Measurements from ENCODE around the gene GPRC5B.
A peak's percentile ranks its signal among the peaks of the same experiment; 100 is the strongest.

GPRC5B gene

GRCh38 chr16:19812986-19813385 lies 71.7 kb downstream of the GPRC5B start:
- no peak for DNase-seq (ENCODE audit: low spot score)

GRCh38 chr16:19810817-19811731 lies 73.6 kb downstream of the GPRC5B start:
- peak; percentile 6 for DNase-seq (ENCODE audit: low spot score)

DNA sequence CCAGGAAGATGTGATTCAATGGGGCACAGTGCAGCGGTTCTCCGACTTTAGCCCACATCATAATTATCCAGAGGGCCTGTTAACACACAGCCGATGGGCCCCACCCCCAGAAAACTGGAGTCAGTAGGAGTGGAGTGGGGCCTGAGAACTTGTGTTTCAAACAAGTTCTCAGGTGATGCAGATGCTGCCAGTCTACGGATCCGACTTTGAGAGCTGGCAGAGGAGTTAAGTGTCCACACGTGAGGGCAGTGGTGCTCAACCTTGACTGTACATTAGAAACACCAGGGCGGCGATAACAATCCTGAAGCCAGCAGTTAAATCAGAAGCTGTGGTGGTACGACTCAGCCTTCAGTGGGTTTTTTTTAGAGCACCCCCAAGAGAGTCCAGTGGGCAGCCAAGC lies 75.0 kb downstream of the GPRC5B start:
- DNase-seq (ENCODE audit: low spot score), result no peak

- no peak for DNase-seq (ENCODE audit: low spot score)
These were observed 75.5 kb downstream of the GPRC5B start for GRCh38 chr16:19809121-19809635.

DNA sequence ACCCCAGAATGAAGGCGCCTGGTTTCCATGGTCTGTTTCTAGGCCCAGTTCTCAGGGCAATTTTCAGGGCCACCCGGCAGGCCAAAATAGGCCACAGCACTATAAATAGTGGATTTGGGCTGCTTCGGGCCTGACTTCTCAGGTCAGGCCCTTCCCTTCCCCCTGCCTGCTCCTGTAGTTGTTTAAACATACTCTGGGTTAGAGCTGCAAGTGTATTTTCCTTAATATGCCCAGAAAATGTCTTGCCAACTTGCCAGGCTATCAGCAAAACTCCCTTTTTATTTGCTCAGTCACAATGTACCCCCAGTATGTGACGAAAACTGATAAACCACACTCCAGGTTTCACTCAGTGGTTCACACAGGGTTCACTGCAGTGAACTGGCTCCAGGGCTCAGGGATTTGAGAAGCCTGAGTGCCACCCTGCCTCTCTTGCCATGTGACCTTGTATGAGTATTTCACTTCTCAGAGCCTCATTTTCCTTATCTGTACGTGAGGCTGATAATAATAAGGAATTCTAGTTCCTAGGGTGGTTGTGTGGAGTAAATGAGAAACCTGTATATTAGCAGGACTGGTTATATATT lies 76.5 kb downstream of the GPRC5B start:
- DNase-seq (ENCODE audit: low spot score), result no peak
